Inflammatory macrophage treated with lipopolysaccharide for 4 hours (primary cell): ENCODE results near the gene CHI3L2.

Source experiments
- DNase-seq: peaks from one replicate; pipeline ENCODE4 v3.0.0-alpha.2; 2020

Gene CHI3L2

GRCh38 chr1:111227434-111227833 is at the start of gene CHI3L2:
CHI3L2 (plus strand) TSS chr1:111227713; CDS start chr1:111227730, 17 bp downstream.
- DNase-seq, result peak; percentile 73

GRCh38 chr1:111179968-111180533 is 47.5 kb upstream of the CHI3L2 start:
- no peak for DNase-seq

GRCh38 chr1:111182052-111182451 is 45.5 kb upstream of the CHI3L2 start:
- DNase-seq, result no peak

- DNase-seq, result no peak
Observed at GRCh38 chr1:111183308-111184069, 44.0 kb upstream of the CHI3L2 start.

- DNase-seq, result peak; percentile 81
Observed at GRCh38 chr1:111184663-111185062, 42.9 kb upstream of the CHI3L2 start.

GRCh38 chr1:111190931-111191451 is 36.5 kb upstream of the CHI3L2 start:
- DNase-seq, result peak; percentile 94

GRCh38 chr1:111191496-111191895 is 36.0 kb upstream of the CHI3L2 start:
- DNase-seq, result no peak

- no peak for DNase-seq
Observed at GRCh38 chr1:111192074-111192473, 35.4 kb upstream of the CHI3L2 start.

GRCh38 chr1:111192658-111193519 is 34.6 kb upstream of the CHI3L2 start:
- peak; percentile 90 for DNase-seq

- DNase-seq, result no peak
Observed at GRCh38 chr1:111193712-111194480, 33.6 kb upstream of the CHI3L2 start.

GRCh38 chr1:111195002-111195684 is 32.4 kb upstream of the CHI3L2 start:
- DNase-seq, result no peak

- no peak for DNase-seq
Observed at GRCh38 chr1:111196213-111196612, 31.3 kb upstream of the CHI3L2 start.

- DNase-seq, result peak; percentile 71
Observed at GRCh38 chr1:111197598-111198284, 29.8 kb upstream of the CHI3L2 start.

- DNase-seq, result no peak
Observed at GRCh38 chr1:111198836-111199235, 28.7 kb upstream of the CHI3L2 start.

- DNase-seq, result no peak
Observed at GRCh38 chr1:111199329-111199728, 28.2 kb upstream of the CHI3L2 start.

- peak; percentile 97 for DNase-seq
Observed at GRCh38 chr1:111199881-111200801, 27.4 kb upstream of the CHI3L2 start, which contains the start of gene DENND2D. DENND2D (minus strand) TSS chr1:111200646; CDS start chr1:111200459, 187 bp downstream.

- no peak for DNase-seq
Observed at GRCh38 chr1:111200802-111201161, 26.7 kb upstream of the CHI3L2 start.

GRCh38 chr1:111201275-111202090 is 26.0 kb upstream of the CHI3L2 start:
- no peak for DNase-seq

- no peak for DNase-seq
Observed at GRCh38 chr1:111202366-111202706, 25.2 kb upstream of the CHI3L2 start.
